ENCODE measurements around the gene HOXD11.
A peak's percentile ranks its signal among the peaks of the same experiment; 100 is the strongest.

The HOXD11 gene

DNA sequence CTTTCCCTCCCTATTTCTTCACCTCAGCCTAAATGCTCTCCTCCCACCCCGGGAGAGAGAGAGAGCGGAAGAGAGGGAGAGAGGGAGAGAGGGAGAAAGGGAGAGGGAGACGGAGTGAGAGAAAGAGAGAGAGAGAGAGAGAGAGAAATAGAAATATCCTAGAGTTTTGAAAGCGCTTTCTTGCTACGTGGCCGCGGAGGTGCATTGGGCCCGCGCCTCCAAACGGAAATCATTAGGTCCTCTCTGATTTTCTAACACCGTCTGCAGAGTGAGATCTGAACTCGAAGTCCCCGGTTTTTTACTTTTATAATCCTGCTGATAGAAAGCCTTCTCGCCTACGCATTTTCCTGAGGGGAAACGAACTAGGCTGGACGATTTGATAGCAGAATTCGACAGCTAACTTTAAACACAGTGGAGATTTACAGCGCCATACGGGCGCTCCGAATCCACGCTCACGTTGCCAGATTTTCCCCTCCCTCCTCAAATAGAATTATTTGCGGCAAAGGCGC lies 22.4 kb upstream of the HOXD11 start:
- in situ Hi-C loops (cut with HindIII; ENCODE audit: low pct_unique_long_range_greater_than_20kb, low sequenced_read_pairs) = no loop called here
- TF ChIP-seq JUND (IDR thresholded peaks at IDR 0.05; ENCODE audit: low read depth) = no peak

DNA sequence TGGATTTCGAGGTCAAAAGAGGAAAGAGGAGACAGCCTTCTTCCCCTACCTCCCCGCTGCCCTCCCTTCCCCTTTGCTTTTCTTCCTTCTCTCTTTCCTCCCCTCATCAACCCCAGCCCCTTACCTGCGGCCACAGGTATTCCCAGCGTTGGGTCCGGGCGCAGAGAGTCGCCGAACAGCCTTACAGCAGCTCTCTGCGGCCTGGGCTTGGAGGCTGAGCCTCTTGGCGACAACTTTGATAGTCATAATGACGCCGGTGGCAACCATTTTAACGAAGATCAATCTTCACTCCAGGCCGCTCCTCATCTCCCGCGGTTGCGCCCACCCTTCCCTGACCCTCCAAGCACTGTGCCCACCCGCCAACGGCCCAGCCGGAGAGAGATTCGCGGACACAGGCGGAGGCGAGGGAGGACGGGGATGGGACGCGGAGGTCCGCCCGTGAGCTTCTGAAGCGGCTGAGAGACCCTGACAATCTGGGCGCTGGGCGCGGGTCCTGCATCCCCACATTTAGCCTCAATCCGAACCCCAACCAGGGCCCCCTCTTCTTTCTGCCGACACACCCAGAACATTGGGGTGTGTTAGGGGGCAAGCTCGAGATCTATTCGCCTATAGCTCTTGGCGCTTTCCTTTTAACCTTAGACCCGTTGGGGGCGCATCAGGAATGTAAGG lies 21.8 kb upstream of the HOXD11 start:
- in situ Hi-C loops (cut with HindIII; ENCODE audit: low pct_unique_long_range_greater_than_20kb, low sequenced_read_pairs) = no loop called here
- no peak for TF ChIP-seq JUND (IDR thresholded peaks at IDR 0.05; ENCODE audit: low read depth)
- no peak for DNase-seq (ENCODE audit: low read depth in 1 of 2, low spot score in 1 of 2)

More for the DNA sequence above, 22.4 kb upstream of the HOXD11 start:
- DNase-seq (ENCODE audit: low read depth in 1 of 2, low spot score in 1 of 2) = no peak

DNA sequence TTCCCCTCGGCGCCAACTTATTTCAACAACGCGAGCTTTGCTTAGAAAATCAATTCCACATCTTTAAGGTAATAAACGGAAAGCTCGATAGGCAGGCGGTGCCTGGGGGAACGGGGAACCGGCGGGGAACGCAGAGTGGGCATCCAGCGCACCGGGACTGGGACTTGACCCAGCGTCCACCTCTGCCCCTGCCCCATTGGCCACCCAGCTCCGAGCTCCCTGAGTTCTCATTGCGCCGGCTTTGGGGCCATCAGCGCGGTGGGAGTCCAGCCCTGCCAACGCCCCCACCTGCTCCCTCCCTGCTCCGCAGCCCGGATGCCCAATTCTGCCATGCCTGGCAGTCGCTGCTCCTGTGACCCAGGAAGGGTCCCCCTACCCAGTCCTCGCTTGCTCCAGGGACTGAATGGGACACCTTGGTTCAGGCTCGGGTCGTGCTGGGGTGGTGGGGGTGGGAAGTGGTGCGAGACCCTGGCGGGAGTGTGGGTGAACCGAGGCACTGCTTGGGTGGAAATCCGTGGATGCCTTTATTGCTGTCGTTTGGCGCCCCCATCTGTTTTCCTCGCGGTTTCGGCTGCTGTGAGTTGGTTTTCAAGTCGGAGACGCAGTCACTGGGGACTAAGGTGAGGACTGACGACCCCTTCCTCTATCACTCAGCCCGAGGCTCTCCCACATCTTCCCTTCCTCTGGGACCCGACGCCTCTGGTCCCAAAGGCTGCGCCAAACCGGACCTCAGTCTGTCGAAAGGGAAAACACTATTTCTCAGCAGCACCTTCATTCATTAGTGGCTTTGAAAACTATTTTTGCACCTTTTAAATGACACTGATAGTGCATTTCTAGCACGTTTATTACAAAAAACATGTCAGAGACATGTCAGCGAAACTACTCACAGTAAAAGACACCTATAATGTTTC lies 21.0 kb upstream of the HOXD11 start:
- DNase-seq (ENCODE audit: low read depth in 1 of 2, low spot score in 1 of 2) = peak; percentile 59 to 83
- in situ Hi-C loops (cut with HindIII; ENCODE audit: low pct_unique_long_range_greater_than_20kb, low sequenced_read_pairs) = no loop called here
- TF ChIP-seq JUND (IDR thresholded peaks at IDR 0.05; ENCODE audit: low read depth) = no peak

DNA sequence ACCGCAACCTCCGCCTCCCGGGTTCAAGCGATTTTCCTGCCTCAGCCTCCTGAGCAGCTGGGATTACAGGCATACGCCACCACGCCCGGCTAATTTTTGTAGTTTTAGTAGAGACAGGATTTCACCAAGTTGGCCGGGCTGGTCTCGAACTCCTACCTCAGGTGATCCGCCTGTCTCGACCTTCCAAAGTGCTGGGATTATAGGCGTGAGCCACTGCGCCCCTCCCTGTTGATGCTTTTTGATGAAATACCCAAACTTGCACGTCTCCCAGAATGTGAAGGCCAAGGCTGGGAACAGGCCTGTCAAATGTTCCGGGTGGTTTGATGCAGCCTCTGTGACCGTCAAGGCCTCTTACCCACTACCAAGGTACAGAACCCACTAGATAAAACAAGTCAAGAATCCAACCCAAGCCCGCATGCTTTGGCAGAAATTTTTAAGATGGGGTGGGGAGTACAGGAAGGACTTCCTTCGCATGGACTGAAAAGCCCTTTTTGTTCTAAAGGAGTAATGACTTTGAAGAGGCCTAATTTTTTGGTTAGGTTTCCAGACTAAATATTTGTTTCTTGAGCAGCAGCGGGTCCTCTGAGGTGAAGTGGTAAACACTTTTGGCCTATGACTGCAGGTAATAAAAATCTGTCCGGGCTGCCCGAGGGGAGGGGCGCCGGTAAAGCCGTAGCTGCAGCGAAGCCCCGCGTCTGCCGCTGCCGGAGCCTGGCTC lies 19.6 kb upstream of the HOXD11 start:
- in situ Hi-C loops (cut with HindIII; ENCODE audit: low pct_unique_long_range_greater_than_20kb, low sequenced_read_pairs) = no loop called here
- no peak for DNase-seq (ENCODE audit: low read depth in 1 of 2, low spot score in 1 of 2)
- TF ChIP-seq JUND (IDR thresholded peaks at IDR 0.05; ENCODE audit: low read depth) = no peak

DNA sequence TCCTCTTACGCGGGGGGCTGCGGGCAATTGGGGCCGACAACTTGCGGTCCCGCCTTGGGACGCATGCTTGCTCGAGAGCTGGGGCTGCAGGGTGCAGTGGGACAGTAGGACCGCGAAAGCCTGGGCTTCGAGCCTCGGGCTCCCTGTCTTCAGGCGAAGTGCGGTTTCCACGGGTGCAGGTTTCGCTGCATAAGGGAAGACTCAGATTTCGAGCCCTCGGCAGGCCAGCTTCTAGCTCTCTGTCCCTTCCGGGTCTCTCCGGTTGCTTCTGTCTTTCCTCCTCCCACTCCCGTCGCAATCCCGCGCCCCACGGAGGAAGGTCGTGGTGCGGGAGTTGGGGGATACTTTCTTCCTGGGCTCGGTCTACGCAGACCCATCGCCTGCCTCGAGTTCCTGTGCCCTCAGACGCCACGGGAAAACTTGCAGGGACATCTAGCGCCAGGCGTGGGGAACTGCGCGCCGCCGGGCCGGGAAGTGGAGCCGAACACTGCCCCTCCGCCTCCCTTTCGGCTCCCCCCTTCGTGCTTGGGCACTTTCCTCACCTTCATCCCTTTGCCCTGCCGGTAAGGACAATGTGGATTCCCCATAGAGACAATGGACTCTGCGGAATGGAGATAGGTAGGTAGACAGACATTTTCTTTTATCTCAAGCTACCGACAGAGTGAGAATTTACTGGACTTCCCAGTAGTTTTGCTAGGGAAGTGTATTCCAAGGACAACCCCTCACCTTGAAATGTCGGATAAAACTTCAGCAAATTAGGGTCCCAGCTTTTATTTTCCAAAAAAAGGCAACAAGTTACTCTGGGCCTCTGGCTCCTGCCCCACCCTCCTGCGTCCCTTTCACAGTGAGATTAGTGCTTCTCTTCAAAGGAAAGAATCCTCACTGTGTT lies 18.8 kb upstream of the HOXD11 start:
- in situ Hi-C loops (cut with HindIII; ENCODE audit: low pct_unique_long_range_greater_than_20kb, low sequenced_read_pairs) = no loop called here
- TF ChIP-seq JUND (IDR thresholded peaks at IDR 0.05; ENCODE audit: low read depth) = no peak
- DNase-seq (ENCODE audit: low read depth in 1 of 2, low spot score in 1 of 2) = peak; percentile 68 to 93

- in situ Hi-C loops (cut with HindIII; ENCODE audit: low pct_unique_long_range_greater_than_20kb, low sequenced_read_pairs) = no loop called here
- no peak for DNase-seq (ENCODE audit: low read depth in 1 of 2, low spot score in 1 of 2)
- no peak for TF ChIP-seq JUND (IDR thresholded peaks at IDR 0.05; ENCODE audit: low read depth)
Observed at GRCh38 chr2:176088937-176089842, 17.9 kb upstream of the HOXD11 start.

- in situ Hi-C loops (cut with HindIII; ENCODE audit: low pct_unique_long_range_greater_than_20kb, low sequenced_read_pairs) = no loop called here
- no peak for DNase-seq (ENCODE audit: low read depth in 1 of 2, low spot score in 1 of 2)
- no peak for TF ChIP-seq JUND (IDR thresholded peaks at IDR 0.05; ENCODE audit: low read depth)
Observed at GRCh38 chr2:176089843-176090395, 17.2 kb upstream of the HOXD11 start.

DNA sequence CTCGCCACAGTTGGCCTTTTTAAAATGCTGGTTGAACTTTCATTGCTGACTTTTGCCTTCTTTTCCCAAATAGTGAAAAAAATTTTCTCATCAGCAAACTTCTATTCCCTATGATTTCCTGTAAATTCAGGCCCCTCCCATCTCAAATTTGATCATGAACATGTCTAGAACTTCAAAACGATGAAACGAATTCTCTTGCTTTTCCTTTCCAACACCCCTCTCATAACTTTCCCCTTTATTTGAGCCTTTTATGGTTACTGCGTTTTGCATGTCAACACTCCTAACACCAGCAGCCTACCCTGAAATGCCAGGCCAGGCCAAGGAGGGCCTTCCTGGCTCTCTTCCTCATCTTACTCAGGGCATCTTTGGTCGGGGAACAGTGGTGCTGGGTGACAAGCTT lies 16.2 kb upstream of the HOXD11 start:
- in situ Hi-C loops (cut with HindIII; ENCODE audit: low pct_unique_long_range_greater_than_20kb, low sequenced_read_pairs) = no loop called here
- DNase-seq (ENCODE audit: low read depth in 1 of 2, low spot score in 1 of 2) = no peak
- no peak for TF ChIP-seq JUND (IDR thresholded peaks at IDR 0.05; ENCODE audit: low read depth)

- in situ Hi-C loops (cut with HindIII; ENCODE audit: low pct_unique_long_range_greater_than_20kb, low sequenced_read_pairs) = no loop called here
Observed at GRCh38 chr2:176091329-176092258, 15.5 kb upstream of the HOXD11 start.

More at GRCh38 chr2:176091329-176092258, 15.5 kb upstream of the HOXD11 start:
- DNase-seq (ENCODE audit: low read depth in 1 of 2, low spot score in 1 of 2) = no peak
- TF ChIP-seq JUND (IDR thresholded peaks at IDR 0.05; ENCODE audit: low read depth) = no peak
